ENCODE measurements around the gene GALNT17. TPM values are rescaled to one million over a fixed set of nuclear protein-coding genes. Genes with fewer than 3 reads are reported as not detected.

GALNT17 gene
- total RNA-seq, 1 experiment from 2014 or later, result not detected

DNA sequence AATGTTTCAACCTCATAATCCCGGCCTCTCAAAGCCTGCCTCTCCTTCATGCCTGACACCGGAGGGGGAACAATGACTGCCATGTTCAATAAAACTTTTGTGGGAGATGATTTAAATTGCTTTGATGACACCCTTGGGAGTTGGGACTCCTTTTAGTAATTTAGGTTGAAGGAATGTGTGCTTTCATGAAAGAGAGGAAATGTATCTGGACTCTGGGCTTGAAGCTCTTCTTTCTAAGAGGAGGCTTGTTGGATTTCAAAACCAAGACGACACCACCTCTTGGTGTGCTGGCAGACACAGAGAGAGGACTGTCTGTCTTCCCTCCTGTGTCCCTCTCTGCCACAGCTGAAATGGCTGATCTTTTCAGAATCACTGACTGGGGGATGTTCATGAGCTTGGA lies 168.1 kb downstream of the GALNT17 start:
- TF ChIP-seq, protein P1, sequence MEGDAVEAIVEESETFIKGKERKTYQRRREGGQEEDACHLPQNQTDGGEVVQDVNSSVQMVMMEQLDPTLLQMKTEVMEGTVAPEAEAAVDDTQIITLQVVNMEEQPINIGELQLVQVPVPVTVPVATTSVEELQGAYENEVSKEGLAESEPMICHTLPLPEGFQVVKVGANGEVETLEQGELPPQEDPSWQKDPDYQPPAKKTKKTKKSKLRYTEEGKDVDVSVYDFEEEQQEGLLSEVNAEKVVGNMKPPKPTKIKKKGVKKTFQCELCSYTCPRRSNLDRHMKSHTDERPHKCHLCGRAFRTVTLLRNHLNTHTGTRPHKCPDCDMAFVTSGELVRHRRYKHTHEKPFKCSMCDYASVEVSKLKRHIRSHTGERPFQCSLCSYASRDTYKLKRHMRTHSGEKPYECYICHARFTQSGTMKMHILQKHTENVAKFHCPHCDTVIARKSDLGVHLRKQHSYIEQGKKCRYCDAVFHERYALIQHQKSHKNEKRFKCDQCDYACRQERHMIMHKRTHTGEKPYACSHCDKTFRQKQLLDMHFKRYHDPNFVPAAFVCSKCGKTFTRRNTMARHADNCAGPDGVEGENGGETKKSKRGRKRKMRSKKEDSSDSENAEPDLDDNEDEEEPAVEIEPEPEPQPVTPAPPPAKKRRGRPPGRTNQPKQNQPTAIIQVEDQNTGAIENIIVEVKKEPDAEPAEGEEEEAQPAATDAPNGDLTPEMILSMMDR (IDR thresholded peaks at IDR 0.05; ENCODE audit: unreplicated experiment), result no peak
- BruUV-seq (replicated peaks), result no TSS peak
- Mint-ChIP-seq H3K27me3 (ENCODE audit: insufficient read depth, unreplicated experiment) (no peaks in the 10 kb centered on the region), H3K4me3 (ENCODE audit: unreplicated experiment) (no peak overlapping the region), H3K27ac (ENCODE audit: low read depth, unreplicated experiment) (no peak overlapping the region), H3K4me1 (ENCODE audit: insufficient read depth, unreplicated experiment) (no peaks in the 10 kb centered on the region), H3K36me3 (ENCODE audit: insufficient read depth, unreplicated experiment) (no peaks in the 10 kb centered on the region), H3K9me3 (ENCODE audit: unreplicated experiment) (peaks cover 15% of the 10 kb centered on the region)
- ChIA-PET POLR2A (no interaction called here), CTCF (no interaction called here)
- intact Hi-C loops (cut with micrococcal nuclease), result no loop called here
- no peak for DNase-seq (ENCODE audit: unreplicated experiment)

DNA sequence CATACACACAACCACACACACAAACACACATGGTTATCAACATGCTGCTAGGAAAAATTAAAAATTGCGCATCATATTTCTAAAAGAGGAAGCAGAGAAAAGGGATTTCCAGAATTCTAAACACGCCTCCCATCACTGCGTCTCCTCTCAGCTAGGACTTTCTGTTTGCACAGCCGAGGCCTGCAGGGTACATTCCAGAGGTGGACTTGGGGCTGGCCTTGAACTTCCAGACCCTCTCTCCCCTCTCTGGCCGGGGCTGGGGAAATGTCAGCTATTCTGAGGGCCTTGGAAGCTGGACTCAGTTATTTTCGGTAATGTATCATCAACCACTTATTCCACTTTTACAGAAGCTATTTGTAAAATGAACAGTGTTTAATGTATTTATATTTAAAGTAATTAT lies 168.7 kb downstream of the GALNT17 start:
- no TSS peak for BruUV-seq (replicated peaks)
- CTCF ChIA-PET, result no interaction called here
- H3K4me3 Mint-ChIP-seq (ENCODE audit: unreplicated experiment), result no peak overlapping the region
- intact Hi-C loops (cut with micrococcal nuclease), result no loop called here
- H3K36me3 Mint-ChIP-seq (ENCODE audit: insufficient read depth, unreplicated experiment), result no peaks in the 10 kb centered on the region
- no peaks in the 10 kb centered on the region for H3K4me1 Mint-ChIP-seq (ENCODE audit: insufficient read depth, unreplicated experiment)
- no peak for DNase-seq (ENCODE audit: unreplicated experiment)
- no peak overlapping the region for H3K27ac Mint-ChIP-seq (ENCODE audit: low read depth, unreplicated experiment)
- H3K27me3 Mint-ChIP-seq (ENCODE audit: insufficient read depth, unreplicated experiment), result no peaks in the 10 kb centered on the region
- TF ChIP-seq, protein P1 (IDR thresholded peaks at IDR 0.05; ENCODE audit: unreplicated experiment), result no peak
- POLR2A ChIA-PET, result no interaction called here
- peaks cover 10% of the 10 kb centered on the region for H3K9me3 Mint-ChIP-seq (ENCODE audit: unreplicated experiment)

- Mint-ChIP-seq H3K27me3 (ENCODE audit: insufficient read depth, unreplicated experiment) (no peaks in the 10 kb centered on the region), H3K27ac (ENCODE audit: low read depth, unreplicated experiment) (no peak overlapping the region), H3K4me1 (ENCODE audit: insufficient read depth, unreplicated experiment) (no peaks in the 10 kb centered on the region), H3K36me3 (ENCODE audit: insufficient read depth, unreplicated experiment) (no peaks in the 10 kb centered on the region), H3K9me3 (ENCODE audit: unreplicated experiment) (peaks cover 8% of the 10 kb centered on the region), H3K4me3 (ENCODE audit: unreplicated experiment) (no peak overlapping the region)
- TF ChIP-seq, protein P1 (IDR thresholded peaks at IDR 0.05; ENCODE audit: unreplicated experiment), result no peak
- CTCF ChIA-PET, result no interaction called here
- DNase-seq (ENCODE audit: unreplicated experiment), result no peak
- intact Hi-C loops (cut with micrococcal nuclease), result no loop called here
- POLR2A ChIA-PET, result no interaction called here
- no TSS peak for BruUV-seq (replicated peaks)
Observed at GRCh38 chr7:71301167-71301566, 169.2 kb downstream of the GALNT17 start.

GRCh38 chr7:71303566-71303965 lies 171.6 kb downstream of the GALNT17 start:
- H3K27me3 Mint-ChIP-seq (ENCODE audit: insufficient read depth, unreplicated experiment), result no peaks in the 10 kb centered on the region
- ChIA-PET POLR2A (no interaction called here), CTCF (no interaction called here)
- H3K4me1 Mint-ChIP-seq (ENCODE audit: insufficient read depth, unreplicated experiment), result no peaks in the 10 kb centered on the region
- no peak for DNase-seq (ENCODE audit: unreplicated experiment)
- no peak overlapping the region for H3K27ac Mint-ChIP-seq (ENCODE audit: low read depth, unreplicated experiment)
- H3K36me3 Mint-ChIP-seq (ENCODE audit: insufficient read depth, unreplicated experiment), result no peaks in the 10 kb centered on the region
- intact Hi-C loops (cut with micrococcal nuclease), result no loop called here
- H3K9me3 Mint-ChIP-seq (ENCODE audit: unreplicated experiment), result peaks cover 11% of the 10 kb centered on the region
- TF ChIP-seq, protein P1 (IDR thresholded peaks at IDR 0.05; ENCODE audit: unreplicated experiment), result no peak
- no TSS peak for BruUV-seq (replicated peaks)
- H3K4me3 Mint-ChIP-seq (ENCODE audit: unreplicated experiment), result no peak overlapping the region

Measured in MCF 10A (cell line).